GM21447 (cell line): Measurements from ENCODE around the gene LMCD1.

Experiments
- ATAC-seq: cut with Tn5 transposase; IDR thresholded peaks from one replicate; pipeline ENCODE4 v1.9.1; 2021; ENCODE audit not compliant: unreplicated experiment

The LMCD1 gene

GRCh38 chr3:8501371-8502131 is at the start of gene LMCD1:
TSS of gene LMCD1 (plus strand) at chr3:8501823. CDS start at chr3:8501939, 116 bp downstream.
- peak; percentile 89 for ATAC-seq

GRCh38 chr3:8452112-8452511 is 49.5 kb upstream of the LMCD1 start:
- no peak for ATAC-seq

- ATAC-seq: no peak
Measured at GRCh38 chr3:8453153-8453552, 48.5 kb upstream of the LMCD1 start.

GRCh38 chr3:8455526-8456411 is 45.9 kb upstream of the LMCD1 start:
- no peak for ATAC-seq

GRCh38 chr3:8456412-8456811 is 45.2 kb upstream of the LMCD1 start:
- no peak for ATAC-seq

GRCh38 chr3:8457039-8457438 is 44.6 kb upstream of the LMCD1 start:
- no peak for ATAC-seq

- no peak for ATAC-seq
Measured at GRCh38 chr3:8458238-8458661, 43.4 kb upstream of the LMCD1 start.

- ATAC-seq: no peak
Measured at GRCh38 chr3:8458711-8459110, 42.9 kb upstream of the LMCD1 start.

- ATAC-seq: no peak
Measured at GRCh38 chr3:8460050-8460708, 41.4 kb upstream of the LMCD1 start.

- no peak for ATAC-seq
Measured at GRCh38 chr3:8460815-8461456, 40.7 kb upstream of the LMCD1 start.

GRCh38 chr3:8464668-8465067 is 37.0 kb upstream of the LMCD1 start:
- ATAC-seq: no peak

GRCh38 chr3:8466526-8466925 is 35.1 kb upstream of the LMCD1 start:
- ATAC-seq: no peak

GRCh38 chr3:8470801-8471200 is 30.8 kb upstream of the LMCD1 start:
- ATAC-seq: no peak

- ATAC-seq: no peak
Measured at GRCh38 chr3:8472549-8472948, 29.1 kb upstream of the LMCD1 start.

- ATAC-seq: no peak
Measured at GRCh38 chr3:8473029-8473428, 28.6 kb upstream of the LMCD1 start.

GRCh38 chr3:8473990-8474389 is 27.6 kb upstream of the LMCD1 start:
- no peak for ATAC-seq

GRCh38 chr3:8474991-8475390 is 26.6 kb upstream of the LMCD1 start:
- ATAC-seq: no peak

- no peak for ATAC-seq
Measured at GRCh38 chr3:8480699-8481098, 20.9 kb upstream of the LMCD1 start.

- no peak for ATAC-seq
Measured at GRCh38 chr3:8481380-8481779, 20.2 kb upstream of the LMCD1 start.

GRCh38 chr3:8482263-8482662 is 19.4 kb upstream of the LMCD1 start:
- ATAC-seq: no peak
